G401.6 (cell line): ENCODE data around the gene RND3.

ENCODE experiments used
- FAIRE-seq: peaks from 2 replicates; lab custom pipeline; 2012; peaks lifted over from hg19 to GRCh38; lab: Jason Lieb, UNC

RND3 gene

DNA sequence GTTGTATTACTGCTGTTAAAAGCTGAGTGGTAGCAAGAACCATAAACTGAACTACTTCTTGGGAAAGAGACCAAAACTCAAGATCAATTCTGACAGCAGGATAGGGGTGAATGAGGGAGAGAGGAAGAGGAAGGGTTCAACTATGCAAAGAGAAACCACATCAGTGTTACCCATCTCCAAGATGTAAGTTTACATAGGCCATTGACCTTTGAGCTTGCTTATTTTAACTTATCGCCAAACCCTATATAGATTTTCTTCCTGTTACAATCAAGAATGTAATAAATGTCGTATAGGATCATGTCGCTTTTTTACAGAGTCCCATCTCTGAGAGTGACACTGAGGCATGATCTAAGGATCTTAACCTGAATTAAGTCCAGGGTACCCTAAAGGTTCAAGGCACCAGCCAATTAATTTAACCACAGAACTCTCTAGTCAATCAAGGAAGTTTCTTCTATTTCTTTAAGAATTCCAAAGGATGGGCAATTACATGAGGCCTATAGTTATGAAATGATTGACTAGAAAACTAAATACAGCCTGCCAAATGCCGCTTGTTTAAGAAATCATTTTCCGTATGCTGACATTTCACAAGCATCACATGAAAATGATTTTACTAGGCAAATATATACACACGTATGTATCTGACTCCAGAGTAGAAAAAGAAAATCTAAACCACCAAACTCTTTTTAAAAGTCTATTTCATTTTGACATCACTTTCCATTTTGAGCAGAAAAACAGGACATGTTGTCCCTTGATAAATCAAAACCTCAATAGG lies 11.8 kb downstream of the RND3 start:
- FAIRE-seq, result peak; percentile 80

DNA sequence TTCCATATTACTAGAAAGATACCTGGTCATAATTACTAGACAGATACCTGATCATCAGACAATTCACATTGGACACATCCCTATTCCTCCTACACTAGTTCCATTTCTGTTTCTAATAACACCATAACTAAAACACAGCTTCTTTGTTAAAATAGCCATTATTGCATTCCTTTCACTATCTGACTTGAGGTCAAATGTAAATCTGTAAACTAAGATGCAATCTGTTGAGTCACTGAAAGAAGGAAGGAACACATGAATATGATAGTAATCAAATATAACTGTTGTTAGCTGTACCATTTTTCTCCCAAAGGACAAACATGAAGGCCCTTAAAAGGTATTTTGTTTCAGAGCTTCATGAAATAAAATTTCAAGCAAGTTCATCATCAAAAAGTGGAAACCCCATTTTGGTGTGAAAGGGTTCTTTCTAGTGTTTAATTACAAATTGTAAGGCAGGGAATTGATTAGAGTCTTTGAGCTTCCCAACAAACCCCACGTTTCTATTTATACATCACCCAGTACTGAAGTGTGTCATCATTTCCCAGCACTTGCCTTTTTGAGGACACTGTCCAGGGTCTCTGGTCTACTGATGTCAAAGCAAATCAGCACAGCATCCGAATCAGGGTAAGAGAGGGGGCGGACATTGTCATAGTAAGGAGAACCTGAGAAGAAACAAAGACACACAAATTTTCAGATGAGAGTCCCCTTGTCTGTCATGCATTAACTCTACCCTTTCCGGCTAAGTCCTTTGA lies 13.0 kb downstream of the RND3 start:
- FAIRE-seq, result peak; percentile 74

DNA sequence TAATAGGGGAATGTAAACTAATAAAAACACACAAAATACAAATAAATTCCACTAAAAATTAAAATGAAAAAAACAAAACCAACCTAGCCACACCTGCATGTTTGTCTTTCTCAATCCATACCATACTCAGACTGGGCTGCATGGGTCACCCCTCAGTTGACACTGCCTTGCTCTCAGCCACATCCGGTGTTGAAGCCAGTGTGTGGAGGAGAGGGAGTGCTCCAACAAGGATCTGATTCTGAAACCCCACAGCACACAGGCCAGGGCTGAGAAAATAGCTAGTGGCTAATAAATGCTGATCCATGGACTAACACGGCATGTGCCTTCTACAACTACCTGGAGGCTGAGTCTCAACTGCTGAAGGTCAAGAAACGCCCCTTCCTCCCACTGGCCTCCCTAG lies 13.7 kb downstream of the RND3 start:
- no peak for FAIRE-seq

DNA sequence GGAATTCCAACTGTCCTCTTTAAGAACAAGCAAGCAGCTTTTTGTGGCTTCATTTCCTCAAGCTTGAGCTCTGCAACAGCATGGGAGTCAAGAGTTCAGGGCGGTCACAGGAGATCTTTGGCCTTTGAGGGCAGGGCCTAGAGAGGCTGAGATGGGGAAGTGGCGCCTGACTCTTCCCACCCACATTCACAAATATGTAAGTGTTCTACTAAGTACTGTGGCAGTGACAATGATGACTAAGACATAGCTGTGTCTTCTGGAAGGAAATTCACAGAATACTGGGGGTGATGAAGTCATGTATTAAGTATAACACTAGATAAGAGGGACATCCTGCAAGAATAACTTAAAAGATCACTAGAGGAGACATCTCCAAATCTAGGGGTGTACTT lies 15.0 kb downstream of the RND3 start:
- peak; percentile 93 for FAIRE-seq

DNA sequence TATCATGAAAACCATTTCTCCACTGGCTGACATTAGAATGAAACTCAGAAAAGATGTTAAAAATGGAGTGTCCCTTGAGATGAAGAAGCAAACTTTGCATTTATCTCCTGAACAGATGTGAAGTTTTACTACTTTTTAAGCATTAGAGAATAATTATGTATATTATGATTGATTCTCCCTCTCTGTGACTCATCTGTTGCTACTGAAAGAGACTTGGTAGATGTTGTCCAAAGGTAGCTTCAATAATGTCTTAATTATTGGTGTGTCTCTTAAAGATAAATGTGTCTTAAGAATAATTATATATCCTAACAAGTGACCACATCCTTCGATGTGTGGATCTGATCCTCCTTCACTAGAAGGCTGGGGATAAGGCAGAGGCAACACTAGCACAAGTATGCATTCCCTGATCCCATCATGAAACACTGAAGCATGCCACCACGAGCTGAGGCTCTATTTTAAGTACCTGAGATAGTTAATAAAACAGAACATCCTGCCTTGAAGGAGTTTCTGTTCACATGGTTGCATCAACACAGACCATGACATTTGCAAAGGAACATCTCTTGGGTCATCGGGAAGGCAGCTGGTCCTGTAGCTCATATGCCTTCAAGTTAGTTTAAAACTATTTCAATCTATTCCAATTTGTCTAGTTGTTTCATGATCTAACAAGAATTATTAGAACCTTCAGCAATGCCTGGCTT lies 15.5 kb downstream of the RND3 start:
- peak; percentile 6 for FAIRE-seq

DNA sequence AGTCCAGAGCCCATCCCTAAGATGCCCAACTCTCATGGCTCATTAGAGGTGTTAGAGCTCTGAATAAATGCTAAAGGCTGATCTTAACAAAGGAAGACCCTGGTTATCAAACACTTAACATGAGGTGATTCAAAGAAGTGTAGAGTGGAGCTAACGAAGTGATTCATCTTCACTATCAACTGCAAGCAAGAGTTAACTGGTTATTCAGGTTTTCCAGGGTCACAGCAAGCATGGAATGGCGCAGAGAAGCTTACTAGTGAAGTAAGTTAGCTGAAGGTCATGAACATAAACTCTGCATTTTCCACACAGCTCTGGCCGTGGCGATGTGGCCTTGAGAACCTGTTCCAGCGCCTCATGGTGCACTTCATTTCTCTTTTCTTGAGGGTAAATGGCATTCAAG lies 17.0 kb downstream of the RND3 start:
- no peak for FAIRE-seq

DNA sequence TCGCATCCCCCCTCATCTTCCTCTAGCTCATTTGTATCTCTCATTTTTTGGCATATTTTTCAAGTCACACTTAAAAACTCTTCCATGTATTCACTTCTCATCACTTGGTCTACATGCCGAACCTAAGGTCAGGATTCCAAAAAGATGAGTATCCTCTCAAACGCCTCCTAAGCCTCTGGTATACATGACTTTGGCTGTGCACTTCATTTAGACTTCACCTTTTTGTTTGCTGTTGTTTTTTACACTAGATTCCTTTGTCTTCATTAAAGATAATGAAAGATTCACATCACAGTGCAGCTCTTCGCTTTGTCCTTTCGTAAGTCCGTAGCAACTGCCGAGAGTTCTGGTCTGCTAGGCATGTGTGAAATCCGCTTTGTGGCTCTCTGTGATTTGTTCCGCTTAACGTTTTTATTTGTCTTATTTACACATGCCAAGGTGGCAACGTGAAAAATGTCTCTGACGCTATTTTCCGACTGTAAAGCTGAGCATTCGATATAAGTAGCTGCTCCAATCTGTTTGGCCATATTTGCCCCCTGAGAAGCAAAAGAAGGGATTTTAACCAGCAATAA lies 17.7 kb downstream of the RND3 start:
- no peak for FAIRE-seq

DNA sequence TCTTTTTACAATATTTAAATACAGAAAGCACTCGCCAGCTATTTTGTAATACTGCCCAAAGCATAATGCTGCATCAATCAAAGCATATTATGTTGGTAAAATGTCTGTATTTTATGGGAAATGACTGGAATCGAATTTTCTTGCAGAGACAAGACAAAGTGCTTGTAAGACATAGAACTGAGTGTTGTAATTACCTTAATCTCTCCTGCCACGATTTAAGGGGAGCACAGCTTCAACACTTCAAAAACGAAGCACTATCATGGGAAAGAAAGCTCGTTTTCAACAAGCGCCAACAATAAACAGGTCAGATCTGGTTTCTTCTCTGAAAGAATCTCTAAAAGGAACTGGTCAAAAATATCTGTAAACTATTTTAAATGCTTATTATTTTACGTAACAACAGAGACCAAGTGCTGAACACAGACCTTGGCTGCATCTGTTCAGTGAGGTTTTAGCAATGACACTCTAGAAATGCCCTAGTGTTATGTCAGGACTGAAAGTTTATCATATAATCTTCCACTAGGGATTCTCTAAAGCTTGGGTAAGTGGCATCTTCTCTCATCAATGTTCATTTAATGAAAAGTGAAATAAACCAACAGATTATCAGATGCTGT lies 19.0 kb downstream of the RND3 start:
- FAIRE-seq, result no peak

DNA sequence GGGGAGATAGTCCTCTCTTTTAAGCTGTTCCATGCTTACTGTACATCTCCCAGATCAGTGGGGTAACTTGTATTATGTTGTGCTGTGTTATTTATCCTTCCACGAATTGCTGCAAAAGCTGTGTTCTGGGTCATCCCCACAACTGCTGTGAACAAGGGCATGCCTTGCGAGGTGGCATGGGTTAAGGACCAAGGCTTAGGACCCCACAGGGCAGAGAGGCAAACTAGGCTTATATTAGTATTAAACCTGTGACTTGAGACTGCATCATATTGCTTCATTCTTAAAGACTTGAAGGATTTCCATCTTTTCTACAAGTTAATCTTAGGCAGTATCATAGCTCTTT lies 19.9 kb downstream of the RND3 start:
- no peak for FAIRE-seq

DNA sequence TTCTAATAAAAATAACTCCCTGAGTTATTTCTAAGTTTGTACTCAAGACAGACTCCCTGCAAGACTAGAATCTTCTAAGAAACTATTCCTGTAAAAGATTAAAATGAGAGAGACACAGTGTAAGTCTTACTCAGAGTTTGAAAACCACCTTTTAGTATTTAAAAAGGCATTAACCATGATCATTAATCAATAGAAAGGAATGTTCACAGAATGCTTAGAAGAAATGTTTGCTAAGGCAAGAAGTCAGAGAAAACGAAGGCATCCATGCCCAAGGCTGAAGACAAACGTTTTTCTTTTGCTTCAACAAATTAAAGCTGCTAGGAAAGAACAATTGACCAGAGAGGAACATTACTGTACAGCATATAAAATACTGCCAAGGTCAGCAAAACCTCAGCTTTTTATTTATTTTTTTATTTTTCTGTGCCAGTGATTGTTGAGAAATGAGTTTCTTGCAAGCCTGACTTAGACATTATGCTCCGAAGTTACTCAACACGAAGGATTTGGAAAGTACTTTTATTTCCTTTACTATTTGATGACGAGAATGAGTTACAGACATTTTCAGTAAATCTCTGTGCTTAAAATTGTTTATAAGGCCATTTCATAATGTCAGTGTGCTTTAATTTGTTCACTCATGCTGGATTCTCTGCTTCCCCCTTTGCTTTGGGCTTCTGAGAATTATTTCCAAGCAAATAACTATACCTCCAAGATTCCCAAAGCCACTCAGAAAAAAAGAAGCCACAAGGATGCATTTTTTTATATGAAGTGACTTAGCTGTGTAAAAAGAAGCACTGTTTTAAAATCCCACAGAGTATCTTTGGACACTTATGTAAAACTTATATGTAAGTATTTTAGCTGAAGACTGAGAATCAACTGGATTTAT lies 20.5 kb downstream of the RND3 start:
- peak; percentile 100 for FAIRE-seq

DNA sequence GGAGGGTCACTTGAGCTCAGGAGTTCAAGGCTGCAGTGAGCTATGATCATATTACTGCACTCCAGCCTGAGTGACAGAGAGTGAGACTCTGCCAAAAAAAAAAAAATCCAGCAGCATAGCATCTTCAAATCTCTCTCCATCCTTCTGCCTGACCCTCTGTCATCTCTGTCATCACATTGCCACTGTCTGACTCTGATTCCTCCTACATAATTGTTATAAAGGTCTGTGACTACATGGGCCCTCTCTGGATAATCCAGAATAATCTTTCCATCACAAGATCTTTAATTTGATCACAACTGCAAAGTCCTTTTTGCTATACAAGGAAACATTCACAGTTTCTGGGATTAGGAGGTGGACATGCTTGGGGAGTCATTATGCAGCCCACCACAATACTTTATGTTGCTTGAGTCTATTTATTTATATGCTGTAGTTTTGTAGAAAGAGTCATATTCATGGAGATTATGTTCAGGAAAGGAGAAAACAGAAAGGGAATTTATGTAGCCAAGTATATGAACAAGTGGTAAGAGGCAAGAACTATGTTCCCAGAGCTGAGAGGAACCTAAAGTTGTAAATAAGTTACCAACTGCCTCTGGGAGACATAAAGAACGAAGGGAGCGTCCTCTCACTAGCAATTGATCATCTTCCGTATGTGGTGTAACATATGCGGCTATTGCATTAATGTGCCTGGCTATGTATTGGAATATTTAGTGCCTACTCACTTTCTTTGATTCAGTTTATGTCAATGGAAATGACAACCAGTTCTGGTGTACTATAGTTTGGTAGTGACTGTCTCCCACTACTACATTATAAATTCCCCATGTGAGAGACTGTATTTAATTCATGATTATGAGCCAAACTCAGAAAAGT lies 21.5 kb downstream of the RND3 start:
- no peak for FAIRE-seq

DNA sequence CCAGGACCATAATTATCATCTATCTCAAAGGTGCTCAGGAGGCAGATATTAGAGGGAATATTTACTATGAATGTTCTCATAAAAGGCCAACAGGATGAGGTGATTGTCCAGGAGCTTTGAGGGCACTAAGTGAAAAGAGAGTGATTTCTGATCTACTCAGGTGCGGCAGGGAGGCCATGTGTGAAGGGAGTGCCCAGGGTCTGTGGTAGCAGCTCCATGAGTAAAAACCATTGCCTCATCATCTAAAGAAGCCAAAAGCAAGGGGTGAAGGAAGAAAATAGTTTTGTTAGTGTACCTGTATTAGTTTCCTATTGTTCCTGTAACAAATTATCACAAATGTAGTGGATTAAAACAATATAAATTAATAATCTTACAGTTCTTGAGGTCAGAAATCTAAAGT lies 22.5 kb downstream of the RND3 start:
- FAIRE-seq, result no peak

DNA sequence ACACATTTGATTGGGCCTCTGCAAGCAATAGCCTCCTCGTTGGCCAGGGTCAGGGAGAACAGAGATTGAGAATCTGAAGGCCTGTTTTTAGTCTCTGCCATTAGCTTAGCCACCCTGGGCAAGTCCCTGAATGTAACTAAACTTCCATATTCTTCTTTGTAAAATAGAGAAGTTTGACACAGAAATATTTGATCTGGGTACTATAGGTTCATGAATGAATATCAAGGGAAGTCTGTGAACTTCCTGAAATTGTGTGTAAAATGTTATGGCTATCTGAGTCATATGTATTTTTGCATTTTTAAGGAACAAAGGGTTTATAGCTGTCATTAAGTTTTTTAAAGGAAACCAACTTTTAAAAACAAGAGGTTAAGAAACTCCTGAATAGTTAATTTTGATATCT lies 23.2 kb downstream of the RND3 start:
- no peak for FAIRE-seq

DNA sequence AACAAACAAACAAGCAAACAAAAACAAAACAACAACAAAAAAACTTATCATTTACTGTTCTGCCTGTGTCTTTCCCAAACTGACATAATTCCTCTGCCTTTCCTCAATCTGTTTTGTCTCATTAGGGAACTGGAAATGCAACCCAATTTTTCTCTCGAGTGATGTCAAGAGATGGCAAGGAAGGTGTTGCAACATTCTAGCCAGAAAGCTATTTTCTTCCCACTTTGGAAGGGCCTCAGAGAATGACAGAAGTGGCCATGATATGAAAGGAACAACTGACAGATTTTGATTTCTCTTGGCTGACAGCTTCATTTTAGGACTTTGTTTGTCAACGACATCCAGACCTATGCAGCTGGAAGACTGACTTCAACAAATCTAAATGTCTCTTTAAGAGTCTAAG lies 24.7 kb downstream of the RND3 start:
- FAIRE-seq, result no peak

DNA sequence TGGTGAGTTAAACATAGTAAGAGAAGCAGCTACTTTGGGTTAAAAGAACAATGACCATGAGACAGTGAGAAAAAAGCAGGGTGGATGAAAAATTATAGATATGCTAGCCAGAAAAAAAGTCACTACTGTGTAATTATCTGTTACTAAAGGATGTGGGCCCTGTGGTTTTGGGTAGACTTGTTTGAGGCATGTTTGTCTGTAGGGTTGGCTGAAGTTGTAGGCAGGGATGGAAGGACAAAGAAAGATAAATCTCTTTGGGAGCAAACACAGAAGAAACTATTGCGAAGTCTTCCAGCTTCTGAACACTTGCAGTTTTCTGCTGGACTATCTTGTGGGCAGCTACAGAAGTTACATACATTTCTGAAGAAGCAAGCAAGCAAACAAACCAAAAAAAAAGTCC lies 28.2 kb downstream of the RND3 start:
- FAIRE-seq, result no peak

DNA sequence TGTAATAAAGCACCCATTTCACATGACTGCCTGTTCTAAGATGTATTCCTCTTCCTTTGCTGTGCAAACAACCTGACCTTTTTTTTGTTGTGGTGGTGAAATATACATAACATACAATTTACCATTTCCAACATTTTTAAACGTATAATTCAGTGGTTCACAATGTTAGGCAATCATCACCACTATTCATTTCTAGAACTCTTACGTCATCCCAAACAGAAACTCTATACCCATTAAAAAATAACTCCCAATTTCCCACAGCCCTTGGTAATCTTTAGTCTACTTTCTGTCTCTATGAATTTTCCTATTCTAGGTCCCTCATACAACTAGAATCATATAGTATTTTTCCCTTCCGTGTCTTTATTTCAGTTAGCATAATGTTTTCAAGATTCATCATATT lies 36.7 kb downstream of the RND3 start:
- peak; percentile 45 for FAIRE-seq

DNA sequence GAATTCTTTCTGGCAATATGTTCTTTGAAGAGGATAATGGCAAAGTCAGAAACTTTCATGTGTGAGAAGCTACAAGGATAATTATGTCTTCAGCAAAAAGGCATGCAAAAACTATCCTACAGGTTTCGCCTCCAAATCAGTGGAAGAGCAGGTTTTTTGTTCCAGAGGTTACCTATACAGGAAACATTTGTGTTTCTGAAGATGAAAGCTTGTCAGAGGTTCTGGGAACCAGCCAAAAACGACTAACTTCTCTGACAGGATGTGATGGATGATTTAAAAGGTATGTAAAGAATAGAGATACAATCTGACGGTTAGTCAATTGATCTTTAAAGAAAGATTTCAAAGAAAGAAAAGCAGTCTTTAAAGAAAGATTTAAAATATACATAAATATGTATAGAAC lies 37.6 kb downstream of the RND3 start:
- FAIRE-seq, result peak; percentile 76

DNA sequence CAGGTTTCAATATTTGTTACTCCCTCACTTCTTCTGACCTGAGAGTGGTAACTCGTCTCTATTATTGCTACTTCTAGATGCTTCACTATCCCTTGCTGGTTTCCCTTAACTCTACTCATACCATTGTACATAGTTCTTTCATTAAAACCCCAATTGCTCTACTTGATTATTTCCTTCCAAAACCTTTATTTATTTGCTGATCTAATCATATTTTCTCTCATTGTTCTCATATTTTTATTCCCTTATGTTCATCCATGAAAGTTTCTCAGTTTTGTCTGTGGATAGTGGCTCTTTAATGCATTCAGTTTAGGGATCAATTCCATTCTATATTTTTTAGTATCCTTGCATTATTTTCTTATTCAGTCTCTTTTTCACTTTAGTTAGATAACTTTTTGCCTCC lies 42.1 kb downstream of the RND3 start:
- FAIRE-seq, result peak; percentile 6

DNA sequence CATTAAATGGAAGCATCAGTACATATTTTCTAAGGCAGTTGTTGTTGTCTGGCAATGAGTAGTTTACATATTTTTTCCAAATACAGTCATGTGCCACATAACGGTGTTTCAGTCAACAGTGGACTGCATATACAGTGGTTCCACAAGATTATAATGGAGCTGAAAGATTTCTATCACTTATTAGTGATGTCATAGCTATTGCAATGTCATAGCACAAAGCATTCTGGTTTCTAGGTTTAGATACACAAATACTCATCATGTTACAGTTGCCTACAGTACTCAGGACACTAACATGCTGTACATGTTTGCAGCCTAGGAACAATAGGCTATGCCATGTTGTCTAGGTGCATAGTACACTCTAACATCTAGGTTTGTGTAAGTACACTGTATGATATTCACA lies 45.0 kb downstream of the RND3 start:
- FAIRE-seq, result no peak

DNA sequence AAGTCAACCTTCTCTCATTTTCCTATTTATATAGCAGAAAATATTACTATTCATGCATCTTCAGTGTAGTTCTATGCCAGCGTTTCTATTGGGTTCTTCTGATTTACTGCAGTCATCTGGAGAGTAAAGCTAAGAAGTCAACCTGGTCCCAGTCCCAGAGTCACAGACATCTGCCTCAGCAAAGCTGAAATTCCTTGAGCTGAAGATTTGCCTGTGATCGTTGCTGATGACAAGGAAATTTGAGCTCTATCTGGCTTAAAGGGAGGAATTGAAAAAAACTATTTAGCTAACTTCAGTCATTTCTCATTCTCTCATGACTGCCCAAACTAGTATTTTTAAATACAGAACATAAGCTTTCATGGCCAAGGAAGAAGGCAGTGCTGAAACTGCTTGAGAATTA lies 45.7 kb downstream of the RND3 start:
- no peak for FAIRE-seq

DNA sequence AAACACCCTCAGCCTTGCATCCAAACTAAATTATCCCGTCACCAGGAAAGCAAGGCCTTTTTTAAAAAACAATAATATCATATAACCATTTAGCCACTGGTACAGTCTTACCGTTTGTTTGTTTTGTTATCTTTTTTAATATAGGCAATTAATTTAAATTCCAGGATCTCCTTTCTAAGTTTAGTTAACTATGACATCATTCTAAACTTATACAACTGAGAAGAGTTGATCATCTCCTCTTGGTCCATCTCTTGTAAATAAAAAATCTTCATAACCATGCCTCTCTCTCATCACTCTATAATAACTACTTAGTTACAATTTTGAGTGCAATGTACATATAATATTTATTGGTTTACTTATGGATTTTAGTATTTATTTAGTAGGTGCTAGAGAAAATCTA lies 46.2 kb downstream of the RND3 start:
- peak; percentile 72 for FAIRE-seq
